ENCODE measurements around the gene ZGPAT. TPM values are rescaled to one million over a fixed set of nuclear protein-coding genes. Genes with fewer than 3 reads are reported as not detected.

ZGPAT gene
- total and polyA plus RNA-seq, 2 of the 8 experiments (the other 6 are each of a cell fraction or from before 2014, with no cell fraction given), result 14.5 to 21.4 TPM

DNA sequence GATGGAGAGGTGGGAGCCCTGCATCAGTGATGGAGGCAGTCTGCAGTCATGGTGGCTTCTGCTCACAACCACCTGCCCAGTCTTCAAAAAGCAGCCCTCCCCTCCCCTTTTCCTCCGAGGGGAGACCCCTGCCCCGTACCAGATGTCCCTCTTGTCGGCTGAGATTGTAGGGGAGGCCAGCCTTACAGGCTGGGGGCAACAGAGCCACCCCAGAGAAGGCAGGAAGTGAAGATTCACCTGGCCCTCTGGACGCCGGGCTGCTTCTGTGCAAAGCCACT, 6.8 kb upstream of the ZGPAT start:
- CTCF ChIA-PET (ENCODE audit: partially characterized antibody), result no interaction called here
- no peak for DNase-seq (ENCODE audit: low read depth in 1 of 2, low spot score in 2 of 2)
- H3K4me1 ChIP-seq (replicated peaks in 1 of 4; ENCODE audit: control insufficient read depth in 3 of 4, insufficient read depth in 4 of 4, low read length in 3 of 4), result peaks cover 0 to 12% (median 6%) of the 10 kb centered on the region in 4 experiments; a peak in 4 of 7 replicates
- no peak overlapping the region for H3K27ac ChIP-seq (ENCODE audit: low read depth, low read length)
- no peak overlapping the region for H2AK5ac ChIP-seq (ENCODE audit: low read depth, low read length)
- no peak for FAIRE-seq
- no peak overlapping the region for H3K14ac ChIP-seq (ENCODE audit: insufficient read length)
- peaks cover 3 to 16% (median 8%) of the 10 kb centered on the region in 4 experiments; a peak in 5 of 8 replicates for H3K36me3 ChIP-seq (ENCODE audit: control insufficient read depth in 2 of 4, insufficient read depth in 4 of 4, low read length in 3 of 4)
- peaks cover 2 to 15% of the 10 kb centered on the region in 2 experiments for H4K20me1 ChIP-seq (replicated peaks in 1 of 2; ENCODE audit: control insufficient read depth in 1 of 2, insufficient read depth in 2 of 2, low read length in 2 of 2)
- H3K23ac ChIP-seq (ENCODE audit: insufficient read length), result no peak overlapping the region
- H3K4ac ChIP-seq (replicated peaks; ENCODE audit: insufficient read length, low read depth, low read length), result no peak overlapping the region
- H3K56ac ChIP-seq (replicated peaks; ENCODE audit: insufficient read length, low read depth, low read length), result no peak overlapping the region
- no peak overlapping the region for H3K9ac ChIP-seq (replicated peaks in 1 of 4; ENCODE audit: extremely low read depth in 1 of 4, low read depth in 3 of 4, low read length in 3 of 4)
- no peak overlapping the region for H2BK20ac ChIP-seq (ENCODE audit: low read length)
- H3K23me2 ChIP-seq (ENCODE audit: low read depth, low read length), result peaks cover 5% of the 10 kb centered on the region; the same call in 1 of the 2 replicates
- H3K27me3 ChIP-seq (replicated peaks in 1 of 4; ENCODE audit: control insufficient read depth in 3 of 4, extremely low read depth in 1 of 4, insufficient read depth in 3 of 4, low read length in 3 of 4), result no peaks in the 10 kb centered on the region
- H4K5ac ChIP-seq (ENCODE audit: insufficient read length, low read depth, low read length), result no peak overlapping the region
- H2BK120ac ChIP-seq (replicated peaks; ENCODE audit: low read depth, low read length), result no peak overlapping the region
- H3K79me2 ChIP-seq (ENCODE audit: control insufficient read depth in 1 of 2, insufficient read depth in 2 of 2, low read length in 2 of 2), result 0 out of 4 replicates have a peak, but pooled peaks cover 0 to under 1% of the 10 kb centered on the region in 2 experiments
- no peak overlapping the region for H2BK15ac ChIP-seq (ENCODE audit: low read length)
- no peak overlapping the region for H3K18ac ChIP-seq (ENCODE audit: extremely low read depth, low read length)
- no peak overlapping the region for H3K4me2 ChIP-seq (ENCODE audit: insufficient read depth in 1 of 2, low read depth in 2 of 2, low read length in 2 of 2)
- no peak overlapping the region for H2BK5ac ChIP-seq (ENCODE audit: low read depth, low read length)
- no peaks in the 10 kb centered on the region for H3K9me3 ChIP-seq (ENCODE audit: insufficient read depth in 2 of 2, low read depth in 1 of 2, low read length in 1 of 2)
- WGBS, 2 experiments (ENCODE audit: extremely low coverage in 1 of 2, insufficient coverage in 1 of 2, insufficient read length in 1 of 2, insufficient replicate concordance in 2 of 2, low coverage in 1 of 2, low lambda C conversion rate in 2 of 2, missing lambda C conversion rate in 1 of 2), result 78% methylated on average over 4 of the region's 5 CpGs; no CpG with 5 or more reads in 1 of the 2 experiments
- H4K8ac ChIP-seq (ENCODE audit: extremely low read depth, insufficient read depth, low read length), result no peak overlapping the region
- POLR2A ChIA-PET (ENCODE audit: partially characterized antibody), result interaction anchor here (1.3 to 4.1 kb wide), 5 partner anchors 10 to 43 kb away, joined by 3 to 18 read pairs (median 15); partner anchors contain the start of genes RTEL1 and SLC2A4RG
- 0 out of 2 replicates have a peak, but pooled peaks cover 3% of the 10 kb centered on the region for H3K79me1 ChIP-seq (ENCODE audit: low read depth, low read length)
- TF ChIP-seq SIRT6 (IDR thresholded peaks at IDR 0.05; ENCODE audit: low read length) (no peak), GABPA (IDR thresholded peaks at IDR 0.05; ENCODE audit: borderline replicate concordance, insufficient read depth, low read length) (no peak)
- H3K4me3 ChIP-seq (ENCODE audit: extremely low read depth in 1 of 4, insufficient read depth in 2 of 4, low read depth in 3 of 4, low read length in 4 of 4), result no peak overlapping the region
- no peak overlapping the region for H2AFZ ChIP-seq (ENCODE audit: low read length)
- no peak overlapping the region for H2BK12ac ChIP-seq (ENCODE audit: low read depth, low read length)
- H4K91ac ChIP-seq (replicated peaks; ENCODE audit: insufficient read length, low read length), result no peak overlapping the region

Data from H1 (cell line).